ENCODE data around the gene SPRYD3.

GRCh38 chr12:53069621-53070410 is 9.4 kb downstream of the SPRYD3 start:
- TF ChIP-seq REST (IDR thresholded peaks at IDR 0.05; ENCODE audit: low read depth) (no peak), POLR2A (IDR thresholded peaks at IDR 0.05; ENCODE audit: borderline replicate concordance, extremely low read depth, insufficient read depth, insufficient read length) (no peak), CTCF (IDR thresholded peaks at IDR 0.05 in 2 of 3, conservative IDR thresholded peaks at IDR 0.05 in 1 of 3; ENCODE audit: borderline replicate concordance in 1 of 3, insufficient read depth in 1 of 3, low read depth in 2 of 3, low read length in 2 of 3) (no peak)
